Mesothelial cell of epicardium (in vitro differentiated cells): ENCODE data around the gene SRP54. TPM values are rescaled to one million over a fixed set of nuclear protein-coding genes. Genes with fewer than 3 reads are reported as not detected.

ENCODE experiments used
- DNase-seq, 2 experiments: peaks; one replicate each; pipeline ENCODE4 v3.0.0; 2021; ENCODE audit warnings: low spot score in 2 of 2; ENCODE audit not compliant: unreplicated experiment in 2 of 2
- H3K27ac Mint-ChIP-seq: 2 replicates; pipeline ENCODE4 v1.8.0; 2021; ENCODE audit warnings: mixed read lengths
- H3K27me3 Mint-ChIP-seq: 2 replicates; pipeline ENCODE4 v1.8.0; 2021; ENCODE audit warnings: low read depth, mixed read lengths
- H3K36me3 Mint-ChIP-seq: 2 replicates; pipeline ENCODE4 v1.8.0; 2021; ENCODE audit warnings: mixed read lengths
- H3K4me1 Mint-ChIP-seq: 2 replicates; pipeline ENCODE4 v1.8.0; 2021; ENCODE audit warnings: mixed read lengths
- H3K4me3 Mint-ChIP-seq: 2 replicates; pipeline ENCODE4 v1.8.0; 2021; ENCODE audit warnings: mild to moderate bottlenecking, moderate library complexity, mixed read lengths
- H3K9me3 Mint-ChIP-seq: 2 replicates; pipeline ENCODE4 v1.8.0; 2021; ENCODE audit warnings: mixed read lengths
- CTCF ChIP-seq: fragments of 200-600 bp; sonication (generic); IDR thresholded peaks from one replicate; pipeline ENCODE4 v1.5.0; 2021; ENCODE audit warnings: antibody characterized with exemption; ENCODE audit not compliant: unreplicated experiment
- total RNA-seq: library from RNA; stranded (reverse); gene quantifications from 3 replicates; pipeline ENCODE4 v1.2.1, GENCODE V29; 2021

SRP54 gene
- total RNA-seq, 1 donor from 2014 or later: 61.2 TPM

GRCh38 chr14:34964977-34965764 lies 17.6 kb upstream of the SRP54 start:
- Mint-ChIP-seq H3K27me3 (no peaks in the 10 kb centered on the region), H3K27ac (no peak overlapping the region)
- TF ChIP-seq CTCF: no peak

GRCh38 chr14:34965912-34966311 lies 16.9 kb upstream of the SRP54 start:
- Mint-ChIP-seq H3K27ac (no peak overlapping the region), H3K4me1 (peaks cover 6% of the 10 kb centered on the region), H3K27me3 (no peaks in the 10 kb centered on the region), H3K36me3 (peaks cover 5% of the 10 kb centered on the region), H3K9me3 (no peaks in the 10 kb centered on the region), H3K4me3 (no peak overlapping the region)
- TF ChIP-seq CTCF: no peak
- DNase-seq: no peak

More at GRCh38 chr14:34964977-34965764, 17.6 kb upstream of the SRP54 start:
- Mint-ChIP-seq H3K4me1 (peaks cover 8% of the 10 kb centered on the region), H3K4me3 (no peak overlapping the region), H3K9me3 (no peaks in the 10 kb centered on the region), H3K36me3 (peaks cover 8% of the 10 kb centered on the region)
- DNase-seq: no peak

- Mint-ChIP-seq H3K27ac (no peak overlapping the region), H3K9me3 (no peaks in the 10 kb centered on the region), H3K4me3 (no peak overlapping the region), H3K4me1 (peaks cover 6% of the 10 kb centered on the region), H3K27me3 (no peaks in the 10 kb centered on the region), H3K36me3 (peaks cover 5% of the 10 kb centered on the region)
- TF ChIP-seq CTCF: no peak
- DNase-seq: no peak
Observed at GRCh38 chr14:34966413-34966812, 16.4 kb upstream of the SRP54 start.

- Mint-ChIP-seq H3K4me1 (peaks cover 6% of the 10 kb centered on the region), H3K27me3 (no peaks in the 10 kb centered on the region), H3K27ac (no peak overlapping the region), H3K4me3 (no peak overlapping the region), H3K9me3 (no peaks in the 10 kb centered on the region), H3K36me3 (peaks cover 5% of the 10 kb centered on the region)
- DNase-seq: no peak
- TF ChIP-seq CTCF: no peak
Observed at GRCh38 chr14:34970665-34971064, 12.1 kb upstream of the SRP54 start.

GRCh38 chr14:34971381-34971780 lies 11.4 kb upstream of the SRP54 start:
- peaks cover 5% of the 10 kb centered on the region for H3K36me3 Mint-ChIP-seq
- DNase-seq: no peak
- H3K4me1 Mint-ChIP-seq: peaks cover 6% of the 10 kb centered on the region
- no peaks in the 10 kb centered on the region for H3K27me3 Mint-ChIP-seq
- no peaks in the 10 kb centered on the region for H3K9me3 Mint-ChIP-seq
- H3K4me3 Mint-ChIP-seq: no peak overlapping the region
- no peak for TF ChIP-seq CTCF
- no peak overlapping the region for H3K27ac Mint-ChIP-seq
